IMR-90 (cell line): ENCODE results near the gene CDC42BPA. TPM values are rescaled to one million over a fixed set of nuclear protein-coding genes. Genes with fewer than 3 reads are reported as not detected.

ENCODE experiments used
- ATAC-seq: fragments of 200-7000 bp; cut with Tn5 transposase; 2 replicates; pipeline ENCODE4 v1.9.1; 2020; ENCODE audit warnings: low read depth, mild to moderate bottlenecking, moderate library complexity
- BruUV-seq: library from RNA; stranded (reverse); fragments of 400-500 nt; replicated peaks from 2 replicates; lab custom pipeline; 2021; lab: Mats Ljungman, UMichigan
- CTCF ChIA-PET: fragments of 300-600 bp; formaldehyde crosslinking; extraction: SDS; loops from one replicate; lab custom pipeline; 2021; ENCODE audit warnings: antibody characterized with exemption; lab: Yijun Ruan, JAX
- POLR2A ChIA-PET: fragments of 300-600 bp; sonication (Branson Sonifier 250); formaldehyde crosslinking; loops from one replicate; lab custom pipeline; 2022; ENCODE audit warnings: antibody characterized with exemption; ENCODE audit not compliant: unreplicated experiment; lab: Charles Lee
- DNase-seq: peaks from one replicate; pipeline ENCODE4 v3.0.0; 2013
- H2AFZ ChIP-seq: replicated peaks from 2 replicates; pipeline ENCODE3; 2013; ENCODE audit warnings: low read length, mild to moderate bottlenecking; ENCODE audit not compliant: poor library complexity
- H2AK5ac ChIP-seq: 2 replicates; pipeline ENCODE4 v1.6.1; 2013; ENCODE audit warnings: low read depth, low read length, inconsistent platforms
- H2AK9ac ChIP-seq: replicated peaks from 2 replicates; pipeline ENCODE3; 2013; ENCODE audit warnings: mild to moderate bottlenecking, low read depth, low read length, moderate library complexity; ENCODE audit not compliant: poor library complexity
- H2BK120ac ChIP-seq: 2 replicates; pipeline ENCODE4 v1.6.1; 2013; ENCODE audit warnings: low read depth, low read length, inconsistent platforms
- H2BK15ac ChIP-seq: 3 replicates; pipeline ENCODE4 v1.6.1; 2013; ENCODE audit warnings: low read depth, low read length, inconsistent platforms
- H2BK20ac ChIP-seq: 2 replicates; pipeline ENCODE4 v1.6.1; 2013; ENCODE audit warnings: low read depth, mild to moderate bottlenecking, inconsistent platforms, low read length, moderate library complexity
- H2BK5ac ChIP-seq: 2 replicates; pipeline ENCODE4 v1.6.1; 2013; ENCODE audit warnings: mild to moderate bottlenecking, low read depth, low read length, inconsistent platforms; ENCODE audit not compliant: poor library complexity, severe bottlenecking
- H3K14ac ChIP-seq: replicated peaks from 2 replicates; pipeline ENCODE4 v1.6.1; 2013; ENCODE audit warnings: low read depth, low read length, inconsistent platforms
- H3K18ac ChIP-seq: 2 replicates; pipeline ENCODE4 v1.6.1; 2013; ENCODE audit warnings: low read depth, low read length, control low read depth
- H3K23ac ChIP-seq: 2 replicates; pipeline ENCODE4 v1.6.1; 2013; ENCODE audit warnings: low read depth, low read length, inconsistent platforms
- H3K27ac ChIP-seq: 2 replicates; pipeline ENCODE4 v1.5.1; 2013; ENCODE audit warnings: mild to moderate bottlenecking, control low read depth, low read length; ENCODE audit not compliant: insufficient read depth
- H3K27me3 ChIP-seq: 2 replicates; pipeline ENCODE4 v1.6.1; 2013; ENCODE audit warnings: low read length; ENCODE audit not compliant: control insufficient read depth, insufficient read depth
- H3K36me3 ChIP-seq: 2 replicates; pipeline ENCODE4 v1.6.1; 2013; ENCODE audit warnings: low read length, mixed read lengths; ENCODE audit not compliant: control insufficient read depth, insufficient read depth
- H3K4ac ChIP-seq: 2 replicates; pipeline ENCODE4 v1.6.1; 2013; ENCODE audit warnings: low read depth, low read length, inconsistent platforms
- H3K4me1 ChIP-seq: 2 replicates; pipeline ENCODE4 v1.6.1; 2013; ENCODE audit warnings: low read length, mixed read lengths; ENCODE audit not compliant: control insufficient read depth, insufficient read depth
- H3K4me2 ChIP-seq: 2 replicates; pipeline ENCODE4 v1.6.1; 2013; ENCODE audit warnings: low read depth, mild to moderate bottlenecking, control low read depth, low read length, moderate library complexity
- H3K4me3 ChIP-seq: 2 replicates; pipeline ENCODE4 v1.5.1; 2013; ENCODE audit warnings: low read depth, mild to moderate bottlenecking, control low read depth, low read length, moderate library complexity; ENCODE audit not compliant: insufficient read depth
- H3K56ac ChIP-seq: 2 replicates; pipeline ENCODE4 v1.6.1; 2013; ENCODE audit warnings: low read length, inconsistent platforms; ENCODE audit not compliant: insufficient read depth; ENCODE audit errors: extremely low read depth
- H3K79me1 ChIP-seq, 2 experiments: 2 replicates each; pipeline ENCODE4 v1.6.1; 2013; ENCODE audit warnings: low read length in 2 of 2, inconsistent platforms in 1 of 2, low read depth in 1 of 2
- H3K9ac ChIP-seq: 2 replicates; pipeline ENCODE4 v1.6.1; 2013; ENCODE audit warnings: low read depth, low read length, control low read depth
- H3K9me1 ChIP-seq: 2 replicates; pipeline ENCODE4 v1.6.1; 2013; ENCODE audit warnings: low read length, inconsistent platforms; ENCODE audit not compliant: insufficient read depth
- H3K9me3 ChIP-seq: 2 replicates; pipeline ENCODE4 v1.6.1; 2013; ENCODE audit warnings: low read length; ENCODE audit not compliant: control insufficient read depth, insufficient read depth
- H4K20me1 ChIP-seq: 2 replicates; pipeline ENCODE4 v1.6.1; 2013; ENCODE audit warnings: low read length, inconsistent platforms; ENCODE audit not compliant: insufficient read depth
- H4K5ac ChIP-seq: 2 replicates; pipeline ENCODE4 v1.6.1; 2013; ENCODE audit warnings: mild to moderate bottlenecking, low read depth, low read length, control low read depth
- H4K8ac ChIP-seq, 2 experiments: 2 replicates each; pipeline ENCODE4 v1.6.1; 2013; ENCODE audit warnings: low read depth in 2 of 2, low read length in 2 of 2, control low read depth in 1 of 2, inconsistent platforms in 1 of 2
- H4K91ac ChIP-seq: 2 replicates; pipeline ENCODE4 v1.6.1; 2013; ENCODE audit warnings: low read depth, low read length, inconsistent platforms; ENCODE audit not compliant: insufficient read depth
- MAFK ChIP-seq: IDR thresholded peaks from 2 replicates; pipeline ENCODE4 v1.6.1; 2012; ENCODE audit warnings: low read depth, low read length, improper control_type of control experiment
- MAZ ChIP-seq: IDR thresholded peaks from 2 replicates; pipeline ENCODE4 v1.6.1; 2012; ENCODE audit warnings: low read depth, mild to moderate bottlenecking, low read length, improper control_type of control experiment, moderate library complexity, borderline replicate concordance
- SMC3 ChIP-seq: fragments of 150-350 bp; IDR thresholded peaks from 2 replicates; pipeline ENCODE4 v1.6.1; 2016; ENCODE audit warnings: low read depth, mild to moderate bottlenecking, antibody characterized with exemption, low read length, moderate library complexity
- whole genome bisulfite sequencing, 2 experiments: methylation state at CpG; one replicate each; pipeline versions ENCODE4 v1.1.5 to v1.1.7; 2013; ENCODE audit warnings: missing lambda C conversion rate in 2 of 2; ENCODE audit not compliant: insufficient read length in 1 of 2; ENCODE audit errors: extremely low coverage in 2 of 2; 5-methylcytosine and 5-hydroxymethylcytosine counted together
- dilution Hi-C: fragments of 300-500 bp; cut with HindIII; formaldehyde crosslinking; loops from one replicate; pipeline ENCODE4 v1.14.3; 2018; ENCODE audit warnings: low sequenced_read_pairs; ENCODE audit not compliant: unreplicated experiment
- in situ Hi-C: fragments of 300-500 bp; cut with MboI; formaldehyde crosslinking; loops from 3 replicates; pipeline ENCODE4 v1.14.3; 2019; ENCODE audit warnings: low sequenced_read_pairs, inconsistent platforms, mixed read lengths
- intact Hi-C: fragments of 100-400 bp; cut with micrococcal nuclease; formaldehyde crosslinking; loops from 2 replicates; pipeline ENCODE4 v1.10.0; 2022
- polyA plus RNA-seq, 3 experiments: library from polyadenylated mRNA; depleted of rRNA; stranded (reverse); fragments of >200 nt; gene quantifications; 2 replicates each; pipeline ENCODE4 v1.2.3, GENCODE V29; 2012; ENCODE audit warnings: low replicate concordance in 1 of 3
- total RNA-seq: library from RNA; depleted of rRNA; stranded (reverse); fragments of >200 nt; gene quantifications from 2 replicates; pipeline ENCODE4 v1.2.3, GENCODE V29; 2012

Gene CDC42BPA
- total and polyA plus RNA-seq, 2 of the 4 experiments (the other 2 are of a cell fraction) = 9.4 to 27.8 TPM

- H3K56ac ChIP-seq = no peak overlapping the region
- H3K4me2 ChIP-seq = no peak overlapping the region
Observed at GRCh38 chr1:227062306-227062705, 256.0 kb downstream of the CDC42BPA start.

More at GRCh38 chr1:227062306-227062705, 256.0 kb downstream of the CDC42BPA start:
- no peak overlapping the region for H3K14ac ChIP-seq
- no peaks in the 10 kb centered on the region for H3K27me3 ChIP-seq
- H4K91ac ChIP-seq = no peak overlapping the region
- H4K8ac ChIP-seq = no peak overlapping the region
- no peaks in the 10 kb centered on the region; a peak in 1 of 4 replicates for H3K79me1 ChIP-seq
- ATAC-seq (no peak), DNase-seq (no peak)
- no peaks in the 10 kb centered on the region for H4K20me1 ChIP-seq
- peaks cover 8% of the 10 kb centered on the region for H3K9me1 ChIP-seq
- H2AK9ac ChIP-seq = no peak overlapping the region
- dilution Hi-C loops (no loop called here), intact Hi-C loops (no loop called here), in situ Hi-C loops (no loop called here)
- no CpG with 5 or more reads among the region's 2 CpGs for WGBS, 2 experiments
- H3K23ac ChIP-seq = no peak overlapping the region
- peaks cover 5% of the 10 kb centered on the region for H3K4me1 ChIP-seq
- ChIA-PET POLR2A (no interaction called here), CTCF (no interaction called here)
- H2BK15ac ChIP-seq = no peak overlapping the region
- no peak overlapping the region for H2BK20ac ChIP-seq
- no peak overlapping the region for H3K9ac ChIP-seq
- no peak overlapping the region for H2BK5ac ChIP-seq
- no peaks in the 10 kb centered on the region for H3K9me3 ChIP-seq
- no TSS peak for BruUV-seq
- H2AK5ac ChIP-seq = no peak overlapping the region
- no peak overlapping the region for H2AFZ ChIP-seq
- TF ChIP-seq SMC3 (no peak), MAFK (no peak), MAZ (no peak)
- H2BK120ac ChIP-seq = no peak overlapping the region
- no peak overlapping the region for H3K4me3 ChIP-seq
- H3K4ac ChIP-seq = no peak overlapping the region
- H4K5ac ChIP-seq = no peak overlapping the region
- peaks cover 1% of the 10 kb centered on the region; the same call in 1 of the 2 replicates for H3K36me3 ChIP-seq
- H3K27ac ChIP-seq = no peak overlapping the region
- no peak overlapping the region for H3K18ac ChIP-seq
